Hypothalamus (tissue), 51 donors: ENCODE measurements around the gene ACSS3.
A peak's percentile ranks its signal among the peaks of the same experiment; 100 is the strongest.
"Not testable (repeated sequence)": the region's sequence is repeated elsewhere in the genome, so short reads cannot be mapped to it uniquely, and the experiment has no call there.

ENCODE experiments used
- DNase-seq, 51 donors: peaks; one replicate each; lab custom pipeline; 2025; lab: John Stamatoyannopoulos, UW

Gene ACSS3

GRCh38 chr12:81094718-81095360, 17.0 kb downstream of the ACSS3 start:
- DNase-seq: no peak

GRCh38 chr12:81095501-81096232, 17.8 kb downstream of the ACSS3 start:
- DNase-seq: no peak

DNA sequence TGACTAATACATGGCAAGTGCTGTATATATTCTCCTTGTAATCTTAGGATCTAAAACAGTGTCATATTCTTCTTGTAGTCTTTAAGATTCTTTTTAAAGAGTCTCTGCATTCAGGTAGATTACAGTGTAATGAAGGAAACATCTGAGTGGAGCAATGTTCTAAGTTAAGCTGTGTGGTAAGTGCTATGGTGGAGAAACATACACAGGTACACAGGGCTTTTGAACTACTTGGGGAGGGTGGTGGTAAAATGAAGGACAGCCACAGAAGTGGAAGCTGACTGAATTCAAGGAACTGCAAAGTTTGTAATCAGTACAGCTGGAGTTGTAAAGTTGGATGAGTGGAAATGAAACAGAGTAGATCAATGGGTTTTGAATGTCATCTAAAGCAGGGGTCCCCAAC, 27.8 kb downstream of the ACSS3 start:
- no peak for DNase-seq

DNA sequence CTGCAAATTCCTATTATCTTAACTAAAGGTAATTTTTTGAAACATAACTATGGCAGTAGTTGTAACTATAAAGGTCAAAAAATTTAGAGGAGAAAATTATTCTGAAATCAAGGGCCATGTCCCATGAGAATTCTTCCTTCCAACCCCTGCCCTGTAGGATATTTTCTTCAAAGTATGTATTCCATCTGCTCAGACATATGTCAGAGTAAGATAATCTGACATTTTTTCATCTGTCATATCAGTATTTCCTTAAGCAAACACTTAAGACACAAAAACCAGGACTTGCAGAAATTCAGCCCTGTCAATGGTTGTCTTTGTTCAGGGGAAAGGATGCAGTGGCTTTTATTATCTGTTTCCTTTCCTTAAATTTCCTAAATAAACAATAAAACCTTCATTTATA, 36.3 kb downstream of the ACSS3 start:
- DNase-seq: no peak

DNA sequence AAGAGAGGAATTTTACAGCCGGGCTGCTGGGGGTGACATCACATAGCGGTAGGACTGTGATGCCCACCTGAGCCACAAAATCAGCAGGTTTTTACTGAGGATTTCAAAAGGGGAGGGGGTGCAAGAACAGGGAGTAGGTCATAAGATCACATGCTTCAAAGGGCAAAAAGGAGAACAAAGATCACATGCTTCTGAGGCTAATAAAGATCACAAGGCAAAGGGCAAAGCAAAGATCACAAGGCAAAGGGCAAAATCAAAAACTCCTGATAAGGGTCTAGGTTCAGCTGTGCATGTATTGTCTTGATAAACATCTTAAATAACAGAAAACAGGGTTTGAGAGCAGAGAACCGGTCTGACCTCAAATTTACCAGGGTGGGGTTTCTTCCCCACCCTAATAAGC, 41.2 kb downstream of the ACSS3 start:
- DNase-seq: not testable (repeated sequence)

GRCh38 chr12:81120961-81121360, 43.1 kb downstream of the ACSS3 start:
- DNase-seq: no peak

DNA sequence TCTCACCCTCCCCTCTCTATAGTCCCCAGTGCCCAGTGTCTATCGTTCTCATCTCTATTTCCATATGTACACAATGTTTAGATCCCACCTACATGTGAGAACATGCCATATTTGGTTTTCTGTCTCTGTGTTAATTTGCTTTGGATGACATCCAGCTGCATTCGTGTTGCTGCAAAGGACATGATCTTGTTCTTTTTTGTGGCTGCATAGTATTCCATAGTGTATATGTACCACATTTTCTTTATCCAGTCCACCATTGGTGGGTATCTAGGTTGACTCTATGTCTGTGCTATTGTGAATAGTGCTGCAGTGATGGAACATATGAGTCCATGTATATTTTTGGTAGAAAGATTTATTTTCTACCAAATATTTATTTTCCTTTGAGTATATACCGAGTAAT, 45.7 kb downstream of the ACSS3 start:
- no peak for DNase-seq

- no peak for DNase-seq
These were observed 47.8 kb downstream of the ACSS3 start for GRCh38 chr12:81125691-81126090.

DNA sequence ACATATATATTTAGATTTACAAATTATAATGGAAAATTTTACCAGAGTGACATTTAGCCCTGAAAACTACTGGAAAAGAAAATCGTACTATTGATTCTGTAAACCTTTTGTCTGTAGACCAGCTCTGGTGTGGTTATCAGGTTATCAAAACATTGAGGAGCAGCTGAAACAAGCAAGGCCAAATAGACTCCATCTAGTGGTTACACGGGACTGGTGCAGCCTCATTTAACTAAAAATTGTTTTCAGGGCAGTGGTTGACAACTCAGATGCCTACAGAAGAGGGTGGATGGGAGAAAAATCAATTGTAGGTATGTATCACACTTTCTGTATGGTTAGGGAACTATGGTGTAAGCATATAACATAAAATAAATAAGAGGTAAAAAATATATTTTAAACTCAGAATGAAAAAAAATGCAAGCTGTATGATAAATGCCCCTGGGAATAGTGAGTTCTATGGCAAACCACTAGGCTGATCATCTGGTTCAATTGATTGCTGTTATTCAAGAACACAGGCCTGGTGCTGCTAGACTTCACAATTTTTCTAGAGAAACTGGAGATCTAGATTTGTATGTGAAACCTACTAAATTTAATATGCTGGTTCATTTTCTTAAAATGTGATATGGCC, 51.2 kb downstream of the ACSS3 start:
- DNase-seq: peak in 5 of 51 donors; percentile 1 to 18 (median 4)

DNA sequence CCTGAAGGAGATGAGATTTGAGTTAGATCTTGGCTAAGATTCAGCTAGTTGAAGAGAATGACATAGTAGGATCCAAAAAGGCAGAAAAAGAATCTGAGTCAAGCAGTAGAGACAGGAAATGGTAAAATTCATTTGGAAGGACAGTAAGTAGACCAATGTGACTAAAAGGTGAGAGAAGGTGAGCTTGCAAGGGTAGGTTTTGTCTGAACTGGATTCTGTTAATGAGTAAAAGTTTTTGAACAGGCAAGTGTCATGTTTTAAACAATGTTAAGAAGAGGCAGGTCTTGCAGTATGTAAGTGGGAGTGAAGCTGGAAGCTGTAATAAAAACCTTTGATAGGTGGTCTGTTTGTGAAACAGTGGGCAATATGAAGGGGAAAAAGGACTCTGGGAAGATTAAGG, 58.6 kb downstream of the ACSS3 start:
- DNase-seq: no peak

GRCh38 chr12:81137801-81138200, 59.9 kb downstream of the ACSS3 start:
- DNase-seq: no peak

DNA sequence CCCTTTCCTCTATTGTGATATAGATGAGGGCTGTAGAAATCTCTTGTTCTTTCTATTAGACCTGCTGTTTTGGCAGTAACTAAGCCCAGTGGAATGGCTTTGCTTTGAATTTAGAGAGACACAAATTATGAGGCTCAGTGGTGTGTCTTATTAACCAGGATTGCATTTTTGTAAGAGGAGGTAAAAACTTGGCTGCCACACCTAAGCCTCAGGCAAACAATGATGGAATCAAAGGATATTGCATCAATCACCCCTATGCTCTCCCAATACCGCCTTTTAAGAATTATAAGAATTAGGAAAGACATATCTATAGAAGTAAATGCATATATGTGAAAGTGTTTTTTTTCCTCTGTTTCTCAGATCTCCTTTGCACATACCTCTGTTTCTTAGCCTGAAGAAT, 63.3 kb downstream of the ACSS3 start:
- no peak for DNase-seq

DNA sequence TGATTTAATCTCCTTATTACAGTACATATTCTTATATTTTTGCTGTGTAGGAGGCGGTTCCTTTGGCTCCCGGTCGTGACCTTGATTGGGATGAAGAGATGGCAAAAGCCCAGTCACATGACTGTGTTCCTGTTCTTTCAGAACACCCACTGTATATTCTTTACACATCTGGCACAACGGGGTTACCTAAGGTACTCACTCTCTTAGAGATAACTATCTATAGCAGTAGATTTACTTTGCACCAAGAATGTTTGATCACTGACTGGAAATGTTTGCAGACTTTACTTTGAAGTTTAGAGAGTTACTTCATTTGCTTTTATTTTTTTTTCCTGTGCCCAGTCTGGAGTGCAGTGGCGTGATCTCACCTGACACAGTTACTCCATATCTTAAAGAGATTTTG, 65.2 kb downstream of the ACSS3 start:
- DNase-seq: no peak

- no peak for DNase-seq
These were observed 68.6 kb downstream of the ACSS3 start for GRCh38 chr12:81146228-81147225.

GRCh38 chr12:81147292-81147919, 69.5 kb downstream of the ACSS3 start:
- DNase-seq: no peak

- DNase-seq: no peak
These were observed 72.5 kb downstream of the ACSS3 start for GRCh38 chr12:81150382-81150781.

- DNase-seq: no peak
These were observed 82.0 kb downstream of the ACSS3 start for GRCh38 chr12:81159856-81160255.

- no peak for DNase-seq
These were observed 83.8 kb downstream of the ACSS3 start for GRCh38 chr12:81161680-81162079.

DNA sequence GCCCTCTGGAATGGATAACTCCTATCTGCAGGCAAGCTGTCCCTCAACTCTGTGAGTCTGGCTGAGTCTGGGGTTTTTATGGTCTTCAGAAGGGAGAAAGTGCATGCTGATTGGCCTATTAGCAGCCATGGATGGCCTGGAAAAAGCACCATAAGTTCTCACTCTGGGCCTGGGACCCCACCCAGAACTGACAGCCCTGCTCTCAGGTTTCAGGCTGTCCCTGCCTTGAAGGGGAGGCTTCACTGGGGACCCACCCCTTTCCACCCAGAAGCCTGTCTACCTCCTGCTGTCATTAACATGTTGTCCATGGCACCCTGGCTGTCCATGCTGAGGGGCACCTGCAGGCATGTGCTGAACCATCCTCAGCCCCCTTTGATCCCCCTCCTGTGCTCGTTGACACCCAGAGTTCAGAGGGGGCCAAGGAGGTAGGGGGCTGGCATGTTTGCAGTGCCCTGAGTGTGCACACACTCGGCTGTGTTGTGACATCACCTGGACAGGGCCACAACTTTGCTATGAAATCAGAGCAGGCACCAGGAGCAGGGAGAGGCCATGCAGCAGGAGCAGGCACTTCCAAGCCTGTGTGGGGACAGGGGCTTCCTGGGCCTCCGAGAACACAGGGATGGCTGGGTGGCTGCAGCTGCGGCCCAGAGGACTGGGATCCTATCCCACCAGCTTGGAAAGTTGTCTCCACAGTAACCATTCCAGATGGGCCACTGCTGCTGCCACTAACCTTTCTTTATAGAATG, 84.7 kb downstream of the ACSS3 start:
- no peak for DNase-seq

GRCh38 chr12:81164827-81165226, 86.9 kb downstream of the ACSS3 start:
- DNase-seq: no peak
